NCI-H69 (cell line): Measurements from ENCODE around the gene PRKAR2B.
"Not testable (repeated sequence)": the region's sequence is repeated elsewhere in the genome, so short reads cannot be mapped to it uniquely, and the experiment has no call there.

Experiments used
- DNase-seq: peaks from one replicate; lab custom pipeline; 2025; lab: John Stamatoyannopoulos, UW

Gene PRKAR2B

DNA sequence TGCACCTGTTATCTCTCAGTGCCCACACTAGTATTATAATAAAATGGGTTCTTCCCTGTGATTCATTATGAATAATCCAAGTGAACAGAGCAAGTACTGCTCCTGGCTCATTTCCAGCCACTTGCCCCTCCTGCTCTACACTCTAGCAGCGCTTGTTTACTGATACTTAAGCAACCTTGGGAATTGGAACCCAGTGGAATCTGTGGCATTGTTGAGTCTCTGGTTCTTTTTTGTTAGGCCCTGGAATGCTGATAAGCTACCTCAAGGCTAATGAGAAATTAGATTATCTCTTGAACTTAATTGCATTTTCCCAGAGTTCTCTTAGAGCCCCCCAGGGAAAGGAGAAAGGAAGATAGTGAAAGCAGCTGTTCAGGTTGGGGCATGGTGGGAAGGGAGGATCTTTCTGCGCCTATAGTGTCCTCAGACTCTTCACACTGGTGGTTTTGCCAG is 34.0 kb downstream of the PRKAR2B start:
- peak; percentile 22 for DNase-seq

DNA sequence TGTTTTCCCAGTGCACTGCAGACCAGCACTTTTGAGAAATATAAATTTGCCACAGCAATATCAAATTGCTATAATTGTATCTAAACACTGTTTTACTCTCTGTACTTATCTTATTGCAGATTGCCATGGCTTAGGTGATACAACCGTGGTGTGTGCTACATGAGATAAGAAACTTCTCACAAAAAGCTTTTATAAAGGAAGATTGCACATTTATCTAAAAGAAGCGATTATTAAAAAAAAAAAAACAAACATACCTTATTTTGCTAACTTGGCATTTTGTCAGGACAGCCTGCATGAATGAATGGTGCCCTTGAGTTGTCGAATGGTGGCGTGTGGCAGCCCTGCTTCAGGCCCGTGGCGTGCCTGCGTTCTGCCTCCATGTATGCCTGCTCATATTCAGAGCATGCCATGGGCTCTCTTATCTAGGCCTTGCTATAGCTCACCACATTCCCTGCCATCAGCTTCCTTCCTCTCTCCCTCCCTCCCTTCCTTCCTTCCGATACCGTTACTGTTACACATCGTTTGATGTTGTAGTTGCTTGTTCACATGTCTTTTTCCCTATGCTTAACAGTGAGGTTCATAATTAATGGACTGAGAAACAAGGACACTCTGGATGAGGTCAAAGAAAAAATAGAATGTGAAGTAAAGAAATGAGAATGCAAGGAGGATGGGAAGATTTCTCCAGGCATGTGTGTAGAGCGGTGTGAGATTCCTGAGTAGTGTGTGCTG is 34.9 kb downstream of the PRKAR2B start:
- no peak for DNase-seq

DNA sequence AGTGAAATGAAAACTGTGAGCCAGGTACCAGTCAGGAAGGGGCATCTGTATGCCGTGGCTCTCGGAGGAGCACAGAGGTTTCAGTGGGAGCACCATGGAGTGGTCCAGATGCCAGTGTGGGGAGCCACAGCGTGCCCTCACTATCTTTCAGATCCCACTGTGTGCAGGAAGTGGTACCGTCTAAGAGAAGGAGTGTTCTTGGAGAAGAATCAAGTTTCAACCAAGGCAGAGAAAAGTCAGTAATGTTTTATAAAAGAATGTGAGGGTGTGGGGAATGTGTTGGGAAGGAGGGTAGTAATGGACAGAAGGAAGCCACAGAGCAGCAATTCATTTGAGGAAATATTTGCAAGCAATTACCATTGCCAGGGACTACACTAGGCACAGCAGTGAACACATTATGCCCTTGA is 35.6 kb downstream of the PRKAR2B start:
- no peak for DNase-seq

DNA sequence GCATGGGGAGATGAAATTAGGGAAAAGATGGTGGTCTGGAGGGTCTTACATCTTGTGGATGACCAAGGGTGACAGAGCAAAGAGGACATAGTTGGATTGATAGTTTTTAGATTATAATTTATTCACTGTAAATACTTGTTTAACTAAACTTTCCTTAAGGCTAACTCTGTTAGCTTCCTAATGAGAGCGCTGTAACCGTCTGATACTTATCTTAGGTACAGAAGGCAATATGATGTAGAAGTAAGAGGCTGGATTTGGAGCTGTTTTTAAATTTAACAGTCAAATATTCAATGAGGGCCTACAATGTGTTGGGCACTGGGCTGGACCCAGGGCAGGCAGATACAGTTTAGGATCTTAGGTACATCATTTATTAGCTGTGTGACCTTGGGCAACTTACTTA is 36.0 kb downstream of the PRKAR2B start:
- DNase-seq: no peak

DNA sequence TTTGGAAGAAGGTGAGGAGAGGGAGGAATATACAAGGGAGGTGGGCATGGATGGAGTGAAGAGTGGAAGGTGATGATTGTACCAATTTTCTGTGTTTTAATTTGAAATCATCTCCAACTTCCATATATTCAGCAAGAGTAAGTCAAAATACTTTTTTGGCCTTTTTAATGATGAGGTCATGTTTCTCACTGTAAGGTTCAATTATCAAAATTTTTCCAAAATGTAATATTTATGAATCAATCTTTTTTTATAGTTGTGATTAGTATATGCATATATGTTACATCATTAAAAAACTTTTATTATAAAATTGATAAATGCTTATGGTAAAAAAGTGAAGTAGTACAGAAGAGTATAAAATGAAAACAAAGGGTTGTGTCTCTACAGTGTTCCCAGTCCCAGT is 40.7 kb downstream of the PRKAR2B start:
- no peak for DNase-seq

DNA sequence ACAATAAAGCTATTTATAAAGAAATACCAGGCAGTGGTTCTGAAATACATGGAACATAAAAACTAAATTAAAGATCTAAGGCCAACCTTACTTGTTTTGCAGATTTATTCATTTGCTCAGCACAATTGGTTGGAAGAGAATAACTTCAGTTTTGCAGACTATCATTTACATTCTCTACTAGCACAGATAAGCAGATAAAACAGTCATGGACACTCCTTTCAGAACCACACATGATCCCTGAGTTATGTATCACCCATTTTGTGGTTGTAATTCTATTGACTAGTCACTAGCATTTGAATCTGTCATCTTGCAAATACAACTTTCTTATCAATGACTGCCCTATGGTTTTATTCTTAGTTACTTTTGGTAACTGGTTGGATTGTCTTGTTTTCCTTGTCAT is 45.1 kb downstream of the PRKAR2B start:
- no peak for DNase-seq

DNA sequence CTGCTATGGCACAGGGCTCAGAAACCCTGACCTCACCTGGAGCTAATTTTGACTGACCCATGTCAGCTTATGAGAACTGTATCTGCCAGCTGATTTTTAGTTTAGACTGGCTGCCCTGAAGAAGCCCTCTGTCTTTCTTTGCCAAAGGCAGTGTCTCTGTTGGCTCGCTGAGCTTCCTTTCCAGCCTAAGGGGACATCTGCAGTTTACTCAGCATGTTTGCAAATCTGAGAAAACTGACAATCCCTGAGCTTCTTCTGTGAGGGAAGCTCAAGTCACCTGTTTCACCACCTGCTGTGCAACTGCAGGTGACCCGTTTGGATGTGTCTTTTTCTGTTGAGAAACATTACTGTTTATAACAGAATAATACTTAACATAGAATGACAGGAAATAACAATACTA is 46.0 kb downstream of the PRKAR2B start:
- peak; percentile 62 for DNase-seq

DNA sequence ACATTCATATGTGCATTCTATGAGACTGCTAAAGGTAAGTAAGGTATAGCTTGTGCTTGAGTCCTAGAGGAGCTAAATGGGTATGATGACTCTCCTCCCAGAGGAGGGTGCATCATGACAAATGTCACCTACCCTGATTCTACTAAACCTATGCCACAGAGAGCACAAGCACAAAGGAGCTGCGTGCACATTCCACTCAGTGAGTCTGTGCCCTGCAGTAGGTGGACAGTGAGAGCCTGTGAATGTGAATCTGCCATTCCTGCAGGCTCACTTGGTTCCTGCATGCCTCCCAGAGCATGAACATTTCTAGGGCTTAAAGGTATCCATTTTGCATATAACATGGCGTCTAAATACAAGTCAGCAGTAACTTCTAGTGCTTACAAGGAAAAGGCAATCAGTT is 46.8 kb downstream of the PRKAR2B start:
- no peak for DNase-seq

DNA sequence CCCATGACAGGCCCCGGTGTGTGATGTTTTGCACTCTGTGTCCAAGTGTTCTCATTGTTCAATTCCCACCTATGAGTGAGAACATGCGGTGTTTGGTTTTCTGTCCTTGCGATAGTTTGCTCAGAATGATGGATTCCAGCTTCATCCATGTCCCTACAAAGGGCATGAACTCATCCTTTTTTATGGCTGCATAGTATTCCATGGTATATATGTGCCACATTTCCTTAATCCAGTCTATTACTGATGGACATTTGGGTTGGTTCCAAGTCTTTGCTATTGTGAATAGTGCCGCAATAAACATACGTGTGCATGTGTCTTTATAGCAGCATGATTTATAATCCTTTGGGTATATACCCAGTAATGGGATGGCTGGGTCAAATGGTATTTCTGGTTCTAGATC is 49.2 kb downstream of the PRKAR2B start:
- not testable (repeated sequence) for DNase-seq

DNA sequence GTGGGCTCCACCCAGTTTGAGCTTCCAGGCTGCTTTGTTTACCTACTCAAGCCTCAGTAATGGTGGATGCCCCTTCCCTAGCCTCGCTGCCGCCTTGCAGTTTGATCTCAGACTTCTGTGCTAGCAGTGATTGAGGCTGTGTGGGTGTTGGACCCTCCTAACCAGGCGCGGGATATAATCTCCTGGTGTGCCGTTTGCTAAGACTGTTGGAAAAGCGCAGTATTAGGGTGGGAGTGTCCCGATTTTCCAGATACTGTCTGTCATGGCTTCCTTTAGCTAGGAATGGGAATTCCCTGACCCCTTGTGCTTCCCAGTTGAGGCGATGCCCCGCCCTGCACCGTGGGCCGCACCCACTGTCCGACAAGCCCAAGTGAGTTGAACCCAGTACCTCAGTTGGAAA is 54.6 kb downstream of the PRKAR2B start:
- DNase-seq: not testable (repeated sequence)

DNA sequence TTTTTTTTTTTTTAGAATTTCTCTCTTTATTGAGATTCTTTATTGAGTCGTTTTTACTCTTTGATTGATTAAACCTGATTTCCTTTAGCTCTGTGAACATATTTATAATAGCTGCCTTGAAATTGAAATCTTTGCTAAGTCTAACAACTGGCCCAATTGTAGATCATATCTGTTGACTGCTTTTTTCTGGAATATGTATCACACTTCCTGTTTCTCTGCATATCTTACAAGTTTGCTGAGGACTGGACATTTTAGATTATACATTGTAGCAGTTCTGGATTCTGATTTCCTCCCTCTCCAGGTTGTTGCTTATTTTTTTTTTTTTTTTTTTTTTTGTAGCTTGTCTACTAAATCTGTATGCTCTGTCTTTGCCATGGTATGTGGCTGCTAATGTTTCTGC is 56.3 kb downstream of the PRKAR2B start:
- DNase-seq: no peak

DNA sequence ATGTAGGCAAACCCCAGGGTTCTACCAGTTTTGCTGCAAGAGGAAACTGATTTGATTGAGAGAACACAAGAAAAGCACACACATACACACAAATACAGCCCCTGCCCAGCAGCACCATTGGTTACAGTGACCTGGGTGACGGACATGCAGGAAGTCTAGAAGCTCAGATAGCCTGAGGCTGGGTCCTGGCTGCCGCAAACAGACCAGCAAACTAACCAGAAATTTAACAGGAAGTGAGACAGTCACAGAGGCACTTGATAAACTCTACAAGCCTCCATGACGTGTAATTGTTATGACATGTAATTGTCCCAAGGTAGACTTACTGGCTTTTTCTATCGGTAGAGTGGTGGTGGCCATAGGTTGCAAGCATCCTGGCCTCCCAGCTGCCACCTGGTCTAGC is 58.9 kb downstream of the PRKAR2B start:
- DNase-seq: peak; percentile 83

DNA sequence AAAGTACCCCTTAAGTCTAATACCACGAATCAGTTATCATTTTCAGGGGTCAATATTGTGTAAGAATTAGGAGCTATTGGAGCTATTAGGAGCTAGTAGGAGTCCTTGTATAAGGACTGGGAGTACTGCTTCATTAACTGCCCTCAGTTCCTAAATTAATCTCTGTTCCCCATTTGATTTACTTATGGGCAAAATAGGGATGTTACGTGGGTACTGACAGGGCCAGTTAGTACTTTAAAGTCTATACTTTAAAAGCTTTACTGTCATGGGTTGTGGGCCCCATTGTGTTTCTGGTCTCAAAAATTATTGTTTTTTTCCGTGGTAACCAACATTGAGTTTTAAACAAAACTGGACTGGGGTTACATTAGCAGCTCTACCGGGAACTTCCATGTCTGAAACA is 60.3 kb downstream of the PRKAR2B start:
- DNase-seq: no peak

DNA sequence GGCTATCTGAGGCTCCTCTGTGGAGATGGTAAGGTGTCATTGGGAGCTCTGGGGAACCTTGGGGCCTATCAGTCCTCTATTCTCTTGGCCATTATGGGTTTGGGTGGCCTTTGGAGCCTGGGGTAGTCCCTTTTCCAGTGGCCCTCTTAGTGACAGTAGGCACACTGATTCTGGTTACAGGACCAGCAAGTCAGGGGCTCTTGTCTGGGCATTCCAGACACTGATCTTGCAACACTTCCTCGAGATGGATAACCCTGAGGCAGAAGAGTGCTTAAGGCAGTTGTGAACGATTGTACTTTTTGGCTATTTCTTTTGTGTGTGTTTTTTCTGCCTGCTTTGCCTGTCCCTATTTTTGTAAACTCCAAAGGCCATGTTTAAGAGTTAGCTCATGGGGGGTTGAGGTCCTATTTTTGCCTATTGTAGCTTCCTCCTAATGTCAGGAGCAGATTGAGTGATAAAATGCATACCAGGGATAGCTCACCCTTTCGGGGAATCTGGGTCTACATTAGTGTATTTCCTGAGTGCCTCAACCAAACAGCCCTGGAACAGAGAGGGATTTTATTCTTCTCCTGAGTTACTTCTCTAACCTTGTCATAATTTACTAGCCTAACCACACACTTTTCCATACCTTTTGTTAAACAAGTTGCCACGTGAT is 61.2 kb downstream of the PRKAR2B start:
- DNase-seq: no peak

DNA sequence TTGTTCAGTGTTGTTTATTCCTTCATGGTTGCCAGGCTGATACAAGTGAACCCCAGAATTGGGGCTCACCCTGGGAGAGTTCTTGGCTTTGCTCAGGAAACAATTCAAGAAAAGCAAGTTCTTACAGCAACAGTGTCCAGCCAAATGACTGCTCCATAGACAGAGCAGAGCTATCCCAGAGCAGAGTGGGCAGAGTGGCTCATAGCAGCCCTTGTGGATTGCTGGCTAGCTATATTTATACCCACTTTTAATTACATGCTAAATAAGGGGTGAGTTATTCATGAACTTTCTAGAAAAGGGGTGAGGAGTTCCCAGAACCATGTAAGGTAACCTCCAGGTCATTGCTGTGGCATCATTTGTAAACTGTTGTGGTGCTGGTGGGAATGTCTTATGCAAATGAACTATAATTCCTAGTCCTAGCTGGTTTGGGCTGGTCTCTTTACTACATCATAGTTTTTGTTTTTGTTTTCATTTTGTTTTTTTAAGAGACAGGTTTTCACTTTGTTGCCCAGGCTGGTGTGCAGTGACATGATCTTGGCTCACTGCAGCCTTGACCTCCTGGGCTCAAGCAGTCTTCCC is 64.4 kb downstream of the PRKAR2B start:
- DNase-seq: no peak

DNA sequence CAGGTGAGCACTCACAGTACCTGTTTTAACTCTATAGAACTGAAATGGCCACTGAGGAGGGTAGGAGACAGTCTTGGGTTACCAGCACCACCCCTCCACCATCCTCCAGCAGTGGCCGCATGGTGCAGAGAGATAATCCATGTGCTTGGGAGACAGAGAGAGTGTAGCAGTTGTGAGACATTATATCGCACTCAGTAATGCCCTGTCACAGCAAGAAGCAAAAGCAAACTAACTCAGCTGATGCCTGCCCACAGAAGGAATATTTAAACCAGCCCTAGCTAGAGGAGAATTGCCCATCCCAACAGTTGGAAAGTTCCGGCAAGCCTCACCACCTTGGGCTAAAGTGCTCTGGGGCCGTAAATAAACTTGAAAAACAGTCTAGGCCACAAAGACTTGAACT is 65.5 kb downstream of the PRKAR2B start:
- DNase-seq: no peak

DNA sequence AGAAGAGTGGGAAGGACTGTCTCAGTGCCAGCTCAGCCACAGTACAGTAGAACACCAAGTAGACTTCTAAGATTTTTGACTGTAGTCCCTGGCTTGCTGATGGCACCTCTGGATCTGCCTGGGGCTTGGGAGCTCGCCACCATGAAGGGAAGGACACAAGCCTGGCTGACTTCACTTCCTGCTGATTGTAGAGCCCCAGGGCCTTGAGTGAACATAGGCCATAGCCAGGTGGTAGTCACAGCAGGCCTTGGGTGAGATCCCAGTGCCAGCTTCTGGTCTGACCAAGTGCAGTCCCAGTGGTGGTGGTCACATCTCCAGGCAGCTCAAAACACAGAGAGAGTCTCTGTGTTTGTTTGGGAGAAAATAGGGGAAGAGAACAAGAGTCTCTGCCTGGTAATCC is 66.7 kb downstream of the PRKAR2B start:
- DNase-seq: peak; percentile 57

DNA sequence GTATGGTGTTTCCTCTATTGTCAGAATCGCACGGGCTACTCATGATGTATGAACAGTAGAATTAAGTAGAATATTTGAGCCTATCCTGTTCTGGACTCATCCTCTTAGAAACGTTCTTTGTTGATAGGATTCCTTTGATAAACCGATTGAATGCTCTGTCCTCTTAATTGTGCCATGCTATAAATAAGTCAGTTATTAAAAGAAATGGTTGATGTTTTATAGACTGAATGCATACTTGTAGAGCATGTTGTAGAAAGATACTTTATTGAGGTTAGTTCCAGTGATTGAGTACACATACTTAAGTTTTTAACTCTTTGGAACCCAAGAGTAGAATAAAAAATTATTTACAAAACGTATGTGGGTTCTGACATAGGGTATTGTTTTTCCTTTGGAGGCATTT is 69.4 kb downstream of the PRKAR2B start:
- no peak for DNase-seq

DNA sequence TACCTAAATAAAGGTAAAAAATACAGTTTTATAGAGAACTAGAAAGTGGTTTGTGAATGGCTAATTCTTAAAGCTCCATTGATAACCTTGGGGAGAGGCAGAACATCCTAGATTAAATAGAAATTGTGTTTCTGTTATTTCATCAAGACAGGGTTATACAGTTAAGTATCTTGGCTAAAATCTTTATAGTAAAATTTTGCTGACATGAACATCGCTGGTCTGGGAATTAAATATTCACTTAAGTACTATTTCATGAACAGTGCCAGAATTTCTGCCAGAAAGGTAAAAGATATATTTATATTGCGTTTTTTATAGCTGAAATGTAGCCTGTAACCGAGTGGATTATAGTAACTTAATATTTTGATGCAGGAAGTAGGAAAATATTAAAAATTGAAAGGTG is 70.6 kb downstream of the PRKAR2B start:
- DNase-seq: no peak

DNA sequence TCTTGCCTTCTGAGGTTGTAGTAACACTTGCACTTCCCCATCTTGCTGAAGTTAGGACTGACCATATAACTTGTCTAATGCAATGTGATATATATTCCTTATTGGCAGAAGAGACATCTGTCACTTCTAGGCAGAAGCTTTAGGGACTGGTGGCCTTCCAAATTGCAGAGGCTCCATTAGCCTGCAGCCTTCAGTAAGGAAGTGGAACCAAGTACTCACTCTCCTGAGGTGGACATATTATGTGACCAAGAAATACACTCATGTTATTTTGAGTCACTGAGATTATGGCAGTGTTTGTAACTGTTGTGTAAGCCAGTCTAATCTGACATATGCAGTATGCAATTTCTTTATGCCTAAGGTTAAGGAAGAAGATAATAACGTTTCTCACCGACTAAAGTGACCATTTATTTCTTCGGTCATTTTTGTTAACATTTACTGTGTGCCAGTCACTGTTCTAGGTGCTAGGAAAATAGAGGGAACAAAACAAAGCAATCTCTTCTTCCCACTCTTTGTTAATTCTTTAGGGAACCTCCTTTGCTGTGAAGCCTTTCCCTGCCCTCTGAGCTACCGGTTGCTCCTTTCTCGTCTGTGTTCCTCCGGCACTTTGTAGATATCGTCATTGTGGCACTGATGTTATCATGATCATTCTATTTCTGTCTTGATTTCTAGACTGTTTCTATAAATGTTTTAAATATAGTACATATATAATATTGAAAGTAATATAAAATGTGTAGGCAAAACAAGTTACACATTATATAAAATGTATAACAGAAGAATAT is 71.4 kb downstream of the PRKAR2B start:
- no peak for DNase-seq

DNA sequence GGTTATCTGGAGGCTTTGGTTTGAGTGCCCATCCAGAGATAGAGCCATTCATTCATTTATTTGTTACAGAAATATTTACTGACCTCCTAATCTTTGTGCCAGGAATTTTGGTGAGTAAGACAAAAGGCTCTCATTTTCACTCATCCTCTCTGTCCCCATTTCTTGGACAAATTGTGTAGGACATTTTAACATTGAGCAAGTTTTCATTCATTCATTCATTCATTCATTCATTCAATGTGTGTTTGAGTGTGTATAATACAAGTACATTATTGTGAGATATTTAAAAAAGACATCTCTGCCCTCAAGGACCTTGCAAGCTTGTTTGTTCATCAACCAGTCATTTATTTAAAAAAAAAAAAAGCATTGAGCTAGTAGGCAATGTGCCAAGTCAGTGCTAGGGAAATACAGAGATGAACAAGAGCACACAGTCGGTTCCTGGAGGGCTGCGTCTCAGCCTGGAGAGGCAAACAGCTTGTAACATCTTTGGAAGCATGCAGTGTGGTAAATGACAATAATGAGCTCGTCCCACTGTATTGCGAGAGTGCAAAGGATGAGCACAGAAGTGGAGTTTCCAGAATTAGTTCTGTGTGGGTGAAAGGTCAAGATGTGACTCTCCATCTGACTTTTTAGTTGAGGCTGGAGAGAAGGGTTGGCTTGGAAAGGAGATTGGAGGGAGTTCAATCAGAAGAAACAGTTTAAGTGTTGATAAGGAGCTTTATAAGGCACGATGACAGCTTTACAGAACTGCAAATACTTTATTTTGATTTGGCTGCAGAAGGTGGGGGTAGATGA is 73.8 kb downstream of the PRKAR2B start:
- DNase-seq: peak; percentile 56
